Measurements from ENCODE around the gene GPR143.

DNA sequence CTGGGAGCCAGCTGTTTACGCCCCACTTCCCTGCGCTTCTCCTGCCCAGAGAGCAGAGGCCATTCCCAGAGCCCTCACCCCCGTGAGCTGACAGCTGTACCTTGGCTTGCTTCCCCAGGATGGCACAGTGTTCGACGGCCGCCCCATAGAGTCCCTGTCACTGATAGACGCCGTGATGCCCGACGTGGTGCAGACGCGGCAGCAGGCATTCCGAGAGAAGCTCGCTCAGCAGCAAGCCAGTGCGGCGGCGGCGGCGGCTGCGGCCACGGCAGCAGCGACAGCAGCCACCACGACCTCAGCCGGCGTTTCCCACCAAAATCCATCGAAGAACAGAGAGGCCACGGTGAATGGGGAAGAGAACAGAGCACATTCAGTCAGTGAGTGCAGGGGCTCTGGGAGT, 77.7 kb downstream of the GPR143 start:
- TF ChIP-seq, protein P1, sequence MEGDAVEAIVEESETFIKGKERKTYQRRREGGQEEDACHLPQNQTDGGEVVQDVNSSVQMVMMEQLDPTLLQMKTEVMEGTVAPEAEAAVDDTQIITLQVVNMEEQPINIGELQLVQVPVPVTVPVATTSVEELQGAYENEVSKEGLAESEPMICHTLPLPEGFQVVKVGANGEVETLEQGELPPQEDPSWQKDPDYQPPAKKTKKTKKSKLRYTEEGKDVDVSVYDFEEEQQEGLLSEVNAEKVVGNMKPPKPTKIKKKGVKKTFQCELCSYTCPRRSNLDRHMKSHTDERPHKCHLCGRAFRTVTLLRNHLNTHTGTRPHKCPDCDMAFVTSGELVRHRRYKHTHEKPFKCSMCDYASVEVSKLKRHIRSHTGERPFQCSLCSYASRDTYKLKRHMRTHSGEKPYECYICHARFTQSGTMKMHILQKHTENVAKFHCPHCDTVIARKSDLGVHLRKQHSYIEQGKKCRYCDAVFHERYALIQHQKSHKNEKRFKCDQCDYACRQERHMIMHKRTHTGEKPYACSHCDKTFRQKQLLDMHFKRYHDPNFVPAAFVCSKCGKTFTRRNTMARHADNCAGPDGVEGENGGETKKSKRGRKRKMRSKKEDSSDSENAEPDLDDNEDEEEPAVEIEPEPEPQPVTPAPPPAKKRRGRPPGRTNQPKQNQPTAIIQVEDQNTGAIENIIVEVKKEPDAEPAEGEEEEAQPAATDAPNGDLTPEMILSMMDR (IDR thresholded peaks at IDR 0.05) = no peak
- TF ChIP-seq EP300 (IDR thresholded peaks at IDR 0.05) (no peak), POLR2A (IDR thresholded peaks at IDR 0.05) (no peak)

All from sigmoid colon (tissue), 4 donors.